ENCODE measurements around the gene DHX34. TPM values are rescaled to one million over a fixed set of nuclear protein-coding genes. Genes with fewer than 3 reads are reported as not detected.
"Not testable (repeated sequence)": the region's sequence is repeated elsewhere in the genome, so short reads cannot be mapped to it uniquely, and the experiment has no call there.

Gene DHX34
- polyA plus RNA-seq, 1 of the 3 experiments (the other 2 are of a cell fraction), result 16.4 TPM

- H3K9me2 ChIP-seq, result no peaks in the 10 kb centered on the region
- H3K9ac ChIP-seq, result no peak overlapping the region
- CTCF ChIA-PET, result interaction anchor here (2.4 kb wide), 1 partner anchor 11 kb away, joined by 14 read pairs; no protein-coding TSS in a partner anchor
- no peaks in the 10 kb centered on the region for H3K27me3 ChIP-seq (ENCODE audit: insufficient read depth)
- no peak overlapping the region for H3K4me3 ChIP-seq (ENCODE audit: low read depth in 2 of 2, low read length in 1 of 2)
- no peaks in the 10 kb centered on the region for H3K4me1 ChIP-seq (ENCODE audit: control insufficient read depth in 1 of 2, insufficient read depth in 2 of 2, low read depth in 1 of 2, low read length in 1 of 2)
- POLR2A ChIA-PET, result no interaction called here
- DNase-seq, result no peak
- 94% methylated on average over 6 of the region's 6 CpGs for WGBS (ENCODE audit: low lambda C conversion rate)
- H3F3A ChIP-seq (replicated peaks; ENCODE audit: insufficient read depth), result peaks cover 9% of the 10 kb centered on the region
- no peak overlapping the region for H3K4me2 ChIP-seq
- no peaks in the 10 kb centered on the region for H4K20me1 ChIP-seq (ENCODE audit: insufficient read depth)
- H3K27ac ChIP-seq (ENCODE audit: low read depth in 2 of 2, low read length in 1 of 2), result no peak overlapping the region
- peaks cover 0 to 55% of the 10 kb centered on the region in 2 experiments for H3K36me3 ChIP-seq (replicated peaks in 1 of 2; ENCODE audit: control insufficient read depth in 1 of 2, insufficient read depth in 2 of 2, low read length in 1 of 2)
- no peak overlapping the region for H2AFZ ChIP-seq (ENCODE audit: low read depth)
- no peaks in the 10 kb centered on the region for H3K79me2 ChIP-seq (ENCODE audit: insufficient read depth)
- no peaks in the 10 kb centered on the region for H3K9me3 ChIP-seq
- TF ChIP-seq, protein P1, sequence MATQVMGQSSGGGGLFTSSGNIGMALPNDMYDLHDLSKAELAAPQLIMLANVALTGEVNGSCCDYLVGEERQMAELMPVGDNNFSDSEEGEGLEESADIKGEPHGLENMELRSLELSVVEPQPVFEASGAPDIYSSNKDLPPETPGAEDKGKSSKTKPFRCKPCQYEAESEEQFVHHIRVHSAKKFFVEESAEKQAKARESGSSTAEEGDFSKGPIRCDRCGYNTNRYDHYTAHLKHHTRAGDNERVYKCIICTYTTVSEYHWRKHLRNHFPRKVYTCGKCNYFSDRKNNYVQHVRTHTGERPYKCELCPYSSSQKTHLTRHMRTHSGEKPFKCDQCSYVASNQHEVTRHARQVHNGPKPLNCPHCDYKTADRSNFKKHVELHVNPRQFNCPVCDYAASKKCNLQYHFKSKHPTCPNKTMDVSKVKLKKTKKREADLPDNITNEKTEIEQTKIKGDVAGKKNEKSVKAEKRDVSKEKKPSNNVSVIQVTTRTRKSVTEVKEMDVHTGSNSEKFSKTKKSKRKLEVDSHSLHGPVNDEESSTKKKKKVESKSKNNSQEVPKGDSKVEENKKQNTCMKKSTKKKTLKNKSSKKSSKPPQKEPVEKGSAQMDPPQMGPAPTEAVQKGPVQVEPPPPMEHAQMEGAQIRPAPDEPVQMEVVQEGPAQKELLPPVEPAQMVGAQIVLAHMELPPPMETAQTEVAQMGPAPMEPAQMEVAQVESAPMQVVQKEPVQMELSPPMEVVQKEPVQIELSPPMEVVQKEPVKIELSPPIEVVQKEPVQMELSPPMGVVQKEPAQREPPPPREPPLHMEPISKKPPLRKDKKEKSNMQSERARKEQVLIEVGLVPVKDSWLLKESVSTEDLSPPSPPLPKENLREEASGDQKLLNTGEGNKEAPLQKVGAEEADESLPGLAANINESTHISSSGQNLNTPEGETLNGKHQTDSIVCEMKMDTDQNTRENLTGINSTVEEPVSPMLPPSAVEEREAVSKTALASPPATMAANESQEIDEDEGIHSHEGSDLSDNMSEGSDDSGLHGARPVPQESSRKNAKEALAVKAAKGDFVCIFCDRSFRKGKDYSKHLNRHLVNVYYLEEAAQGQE (IDR thresholded peaks at IDR 0.05; ENCODE audit: low read depth, low read length), result no peak
These were observed 31.4 kb downstream of the DHX34 start for GRCh38 chr19:47380559-47380958.

- Histone ChIP-seq H3K36me3 (replicated peaks in 1 of 2; ENCODE audit: control insufficient read depth in 1 of 2, insufficient read depth in 2 of 2, low read length in 1 of 2) (peaks cover 0 to 50% of the 10 kb centered on the region in 2 experiments), H3F3A (replicated peaks; ENCODE audit: insufficient read depth) (peaks cover 9% of the 10 kb centered on the region), H3K4me3 (ENCODE audit: low read depth in 2 of 2, low read length in 1 of 2) (no peak overlapping the region), H3K9ac (no peak overlapping the region), H3K4me1 (ENCODE audit: control insufficient read depth in 1 of 2, insufficient read depth in 2 of 2, low read depth in 1 of 2, low read length in 1 of 2) (no peaks in the 10 kb centered on the region), H3K27ac (ENCODE audit: low read depth in 2 of 2, low read length in 1 of 2) (no peak overlapping the region), H3K9me2 (no peaks in the 10 kb centered on the region), H3K4me2 (no peak overlapping the region), H2AFZ (ENCODE audit: low read depth) (no peak overlapping the region), H4K20me1 (ENCODE audit: insufficient read depth) (no peaks in the 10 kb centered on the region), H3K9me3 (no peaks in the 10 kb centered on the region), H3K27me3 (ENCODE audit: insufficient read depth) (no peaks in the 10 kb centered on the region), H3K79me2 (ENCODE audit: insufficient read depth) (no peaks in the 10 kb centered on the region)
- CTCF ChIA-PET, result interaction anchor here (1.3 to 2.4 kb wide), 3 partner anchors 10 to 96 kb away, joined by 4 to 14 read pairs (median 5); no protein-coding TSS in a partner anchor
- no peak for DNase-seq
- TF ChIP-seq TEAD4 (IDR thresholded peaks at IDR 0.05; ENCODE audit: borderline replicate concordance, insufficient read depth) (no peak), POLR2AphosphoS5 (IDR thresholded peaks at IDR 0.05; ENCODE audit: low read depth, low read length) (0 out of 2 replicates have a peak, but pooled peaks have one; percentile 3)
- WGBS (ENCODE audit: low lambda C conversion rate), result 97% methylated on average over 9 of the region's 14 CpGs
- POLR2A ChIA-PET, result no interaction called here
These were observed 32.0 kb downstream of the DHX34 start for GRCh38 chr19:47381121-47381520.

DNA sequence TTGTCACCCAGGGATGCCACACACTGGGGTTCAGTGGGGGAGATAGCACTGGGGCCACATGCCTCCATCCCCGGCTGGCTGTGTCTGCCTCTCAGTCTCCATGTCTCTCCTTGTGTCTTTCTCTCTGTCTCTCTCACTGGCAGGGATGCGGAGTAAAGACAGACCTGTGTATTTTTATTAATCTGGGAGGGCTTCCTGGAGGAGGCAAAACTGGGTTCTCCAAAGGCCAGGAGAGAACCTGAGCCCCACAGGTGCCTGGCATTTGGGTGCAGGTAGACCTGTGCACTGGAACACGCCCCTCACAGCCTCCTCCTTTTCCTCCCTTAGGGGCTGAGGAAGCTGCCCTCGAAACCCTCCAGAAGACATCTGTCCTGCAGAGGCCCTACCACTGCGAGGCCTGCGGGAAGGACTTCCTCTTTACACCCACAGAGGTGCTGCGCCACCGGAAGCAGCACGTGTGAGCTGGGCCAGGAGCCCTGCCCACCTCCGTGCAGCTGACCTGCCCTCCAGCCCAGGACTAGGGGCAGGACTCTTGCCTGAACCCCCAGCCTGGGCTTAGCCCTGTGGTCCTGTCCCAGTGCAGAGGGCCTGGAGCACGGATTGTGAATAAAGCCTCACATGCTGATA lies 32.7 kb downstream of the DHX34 start:
- H3F3A ChIP-seq (replicated peaks; ENCODE audit: insufficient read depth), result peaks cover 9% of the 10 kb centered on the region
- no peak for TF ChIP-seq TCF12 (IDR thresholded peaks at IDR 0.05)
- TF ChIP-seq TAF1 (IDR thresholded peaks at IDR 0.05; ENCODE audit: borderline replicate concordance, low read depth, low read length), result no peak
- TF ChIP-seq, protein P2, sequence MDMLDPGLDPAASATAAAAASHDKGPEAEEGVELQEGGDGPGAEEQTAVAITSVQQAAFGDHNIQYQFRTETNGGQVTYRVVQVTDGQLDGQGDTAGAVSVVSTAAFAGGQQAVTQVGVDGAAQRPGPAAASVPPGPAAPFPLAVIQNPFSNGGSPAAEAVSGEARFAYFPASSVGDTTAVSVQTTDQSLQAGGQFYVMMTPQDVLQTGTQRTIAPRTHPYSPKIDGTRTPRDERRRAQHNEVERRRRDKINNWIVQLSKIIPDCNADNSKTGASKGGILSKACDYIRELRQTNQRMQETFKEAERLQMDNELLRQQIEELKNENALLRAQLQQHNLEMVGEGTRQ (IDR thresholded peaks at IDR 0.05; ENCODE audit: borderline replicate concordance, low read depth, low read length), result no peak
- TF ChIP-seq POLR2AphosphoS5 (IDR thresholded peaks at IDR 0.05; ENCODE audit: low read depth, low read length), result no peak
- TF ChIP-seq MXI1 (IDR thresholded peaks at IDR 0.05; ENCODE audit: low read depth, low read length), result no peak
- TF ChIP-seq ELF1 (IDR thresholded peaks at IDR 0.05), result no peak
- no peak for TF ChIP-seq YY1 (IDR thresholded peaks at IDR 0.05; ENCODE audit: low read depth)
- no peak for TF ChIP-seq CHD2 (IDR thresholded peaks at IDR 0.05; ENCODE audit: low read length, partially characterized antibody)
- WGBS (ENCODE audit: low lambda C conversion rate), result 93% methylated on average over 3 of the region's 11 CpGs
- H3K79me2 ChIP-seq (ENCODE audit: insufficient read depth), result no peaks in the 10 kb centered on the region
- no peak overlapping the region for H2AFZ ChIP-seq (ENCODE audit: low read depth)
- H3K4me3 ChIP-seq (ENCODE audit: low read depth in 2 of 2, low read length in 1 of 2), result no peak overlapping the region
- peaks cover 0 to 43% of the 10 kb centered on the region in 2 experiments for H3K36me3 ChIP-seq (replicated peaks in 1 of 2; ENCODE audit: control insufficient read depth in 1 of 2, insufficient read depth in 2 of 2, low read length in 1 of 2)
- H4K20me1 ChIP-seq (ENCODE audit: insufficient read depth), result no peaks in the 10 kb centered on the region
- no peak for DNase-seq
- H3K9me2 ChIP-seq, result no peaks in the 10 kb centered on the region
- H3K4me2 ChIP-seq, result no peak overlapping the region
- no peaks in the 10 kb centered on the region for H3K4me1 ChIP-seq (ENCODE audit: control insufficient read depth in 1 of 2, insufficient read depth in 2 of 2, low read depth in 1 of 2, low read length in 1 of 2)
- no peak overlapping the region for H3K9ac ChIP-seq
- no peaks in the 10 kb centered on the region for H3K9me3 ChIP-seq
- POLR2A ChIA-PET, result no interaction called here
- H3K27ac ChIP-seq (ENCODE audit: low read depth in 2 of 2, low read length in 1 of 2), result no peak overlapping the region
- CTCF ChIA-PET, result interaction anchor here (1.3 to 2.4 kb wide), 3 partner anchors 10 to 97 kb away, joined by 4 to 14 read pairs (median 5); no protein-coding TSS in a partner anchor
- H3K27me3 ChIP-seq (ENCODE audit: insufficient read depth), result no peaks in the 10 kb centered on the region

DNA sequence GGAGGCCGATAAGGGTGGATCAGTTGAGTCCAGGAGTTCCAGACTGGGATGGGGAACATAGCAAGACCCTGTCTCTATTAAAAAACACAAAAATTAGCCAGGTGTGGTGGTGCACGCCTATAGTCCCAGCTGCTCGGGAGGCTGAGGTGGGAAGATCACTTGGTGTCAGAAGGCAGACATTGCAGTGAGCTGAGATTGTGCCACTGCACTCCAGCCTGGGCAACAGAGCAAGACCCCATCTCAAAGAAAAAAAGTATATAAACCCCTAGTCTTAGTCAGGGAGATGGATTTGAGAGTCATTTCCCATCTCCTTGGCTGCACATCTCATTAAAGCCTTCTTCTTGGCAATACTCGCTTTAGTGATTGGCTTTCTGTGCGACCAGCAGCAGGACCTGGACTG lies 34.8 kb downstream of the DHX34 start:
- H3K9me3 ChIP-seq; H4K20me1 ChIP-seq (ENCODE audit: insufficient read depth); H2AFZ ChIP-seq (ENCODE audit: low read depth); H3K79me2 ChIP-seq (ENCODE audit: insufficient read depth); H3K4me3 ChIP-seq (ENCODE audit: low read depth in 2 of 2, low read length in 1 of 2); H3K4me2 ChIP-seq; H3K9me2 ChIP-seq; H3K27me3 ChIP-seq (ENCODE audit: insufficient read depth); POLR2A ChIA-PET; DNase-seq; H3F3A ChIP-seq (replicated peaks; ENCODE audit: insufficient read depth); H3K9ac ChIP-seq; H3K27ac ChIP-seq (ENCODE audit: low read depth in 2 of 2, low read length in 1 of 2); H3K4me1 ChIP-seq (ENCODE audit: control insufficient read depth in 1 of 2, insufficient read depth in 2 of 2, low read depth in 1 of 2, low read length in 1 of 2): not testable (repeated sequence)
- CTCF ChIA-PET, result interaction anchor here (1.3 to 3.3 kb wide), 2 partner anchors 7 to 35 kb away, joined by 9 to 11 read pairs; partner anchors contain the start of gene DHX34
- WGBS (ENCODE audit: low lambda C conversion rate), result 71% methylated on average over 5 of the region's 5 CpGs
- peaks cover 0 to 32% of the 10 kb centered on the region in 2 experiments for H3K36me3 ChIP-seq (replicated peaks in 1 of 2; ENCODE audit: control insufficient read depth in 1 of 2, insufficient read depth in 2 of 2, low read length in 1 of 2)
